GM12873 (cell line): Measurements from ENCODE around the gene CHID1.

Experiments used
- TF ChIP-seq, protein P1 (sequence below): IDR thresholded peaks from 2 replicates; pipeline ENCODE4 v1.5.1; 2012; ENCODE audit warnings: low read depth, mild to moderate bottlenecking, moderate library complexity, low read length, control low read depth; ENCODE audit not compliant: insufficient read depth; ENCODE audit errors: missing control alignments

Gene CHID1

DNA sequence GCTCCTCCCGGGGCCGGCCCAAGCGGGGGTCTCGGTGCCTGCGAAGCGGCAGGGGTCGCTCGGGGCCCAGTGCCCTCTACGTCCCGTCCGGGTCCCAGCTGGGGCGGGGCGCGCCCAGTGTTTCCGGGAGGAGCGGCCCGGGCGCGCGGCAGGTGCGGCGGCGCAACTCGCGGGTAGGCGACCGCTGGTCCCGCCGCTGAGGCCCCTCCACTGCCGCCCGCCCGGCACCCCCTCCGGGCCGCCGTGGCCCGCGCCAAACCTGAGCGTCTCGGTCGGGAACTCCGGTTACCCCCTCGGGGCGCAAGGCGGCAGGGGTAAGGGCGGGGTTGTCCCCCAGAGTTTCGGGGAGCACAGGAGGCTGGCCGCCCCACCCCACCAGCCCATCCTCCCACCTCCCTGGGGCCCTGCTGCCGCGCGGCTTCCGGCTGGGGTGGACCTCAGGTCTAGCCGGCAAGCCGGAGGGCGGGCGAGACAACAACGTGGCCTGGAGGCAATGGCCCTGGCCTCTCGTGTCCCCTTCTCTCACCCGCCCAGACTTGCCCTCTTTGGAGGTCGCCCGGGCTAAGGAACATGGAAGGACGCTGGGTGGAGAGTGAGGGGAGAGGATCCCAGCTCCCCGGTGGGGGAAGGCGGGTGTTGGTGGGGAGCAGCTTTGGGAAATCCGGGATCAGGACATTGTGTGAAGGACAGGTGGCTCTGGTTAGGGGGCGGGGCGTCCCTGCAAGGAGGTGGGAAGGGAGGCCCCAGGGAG, 83.3 kb downstream of the CHID1 start:
- TF ChIP-seq, protein P1, sequence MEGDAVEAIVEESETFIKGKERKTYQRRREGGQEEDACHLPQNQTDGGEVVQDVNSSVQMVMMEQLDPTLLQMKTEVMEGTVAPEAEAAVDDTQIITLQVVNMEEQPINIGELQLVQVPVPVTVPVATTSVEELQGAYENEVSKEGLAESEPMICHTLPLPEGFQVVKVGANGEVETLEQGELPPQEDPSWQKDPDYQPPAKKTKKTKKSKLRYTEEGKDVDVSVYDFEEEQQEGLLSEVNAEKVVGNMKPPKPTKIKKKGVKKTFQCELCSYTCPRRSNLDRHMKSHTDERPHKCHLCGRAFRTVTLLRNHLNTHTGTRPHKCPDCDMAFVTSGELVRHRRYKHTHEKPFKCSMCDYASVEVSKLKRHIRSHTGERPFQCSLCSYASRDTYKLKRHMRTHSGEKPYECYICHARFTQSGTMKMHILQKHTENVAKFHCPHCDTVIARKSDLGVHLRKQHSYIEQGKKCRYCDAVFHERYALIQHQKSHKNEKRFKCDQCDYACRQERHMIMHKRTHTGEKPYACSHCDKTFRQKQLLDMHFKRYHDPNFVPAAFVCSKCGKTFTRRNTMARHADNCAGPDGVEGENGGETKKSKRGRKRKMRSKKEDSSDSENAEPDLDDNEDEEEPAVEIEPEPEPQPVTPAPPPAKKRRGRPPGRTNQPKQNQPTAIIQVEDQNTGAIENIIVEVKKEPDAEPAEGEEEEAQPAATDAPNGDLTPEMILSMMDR, result no peak

DNA sequence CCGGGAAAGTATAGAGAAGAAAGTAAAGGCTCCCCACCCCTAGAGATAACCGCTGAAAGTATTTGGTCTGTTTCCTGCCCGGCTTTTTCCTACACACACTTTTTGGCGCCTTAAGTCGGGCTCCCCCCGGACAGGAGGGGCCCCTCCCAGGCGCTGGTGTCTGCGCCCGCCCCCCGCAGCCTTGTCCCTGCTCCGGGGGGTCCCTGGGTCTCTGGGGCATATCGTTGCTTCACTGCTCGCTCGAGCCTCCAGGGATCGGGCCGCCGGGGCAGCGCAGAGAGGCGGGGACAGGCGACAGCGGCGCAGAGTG, 83.8 kb downstream of the CHID1 start:
- TF ChIP-seq, protein P1, result no peak

DNA sequence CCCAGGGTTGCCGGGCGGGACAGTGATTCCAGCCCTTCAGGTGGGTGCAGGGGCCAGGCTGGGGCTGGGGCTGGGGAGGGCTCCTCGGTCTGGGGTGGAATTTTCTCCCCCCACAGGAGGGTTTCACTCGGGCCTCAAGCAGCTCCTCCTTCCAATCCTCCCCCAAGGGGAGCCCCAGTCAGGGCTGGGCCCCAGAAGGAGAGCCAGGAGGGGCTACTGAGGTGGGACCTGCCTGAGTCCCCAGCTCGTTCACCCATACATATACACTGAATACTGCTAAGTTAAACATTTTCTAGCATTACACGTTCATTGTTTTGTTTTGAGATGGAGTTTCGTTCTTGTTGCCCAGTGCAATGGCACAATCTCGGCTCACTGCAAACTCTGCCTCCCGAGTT, 84.4 kb downstream of the CHID1 start:
- TF ChIP-seq, protein P1, result no peak

DNA sequence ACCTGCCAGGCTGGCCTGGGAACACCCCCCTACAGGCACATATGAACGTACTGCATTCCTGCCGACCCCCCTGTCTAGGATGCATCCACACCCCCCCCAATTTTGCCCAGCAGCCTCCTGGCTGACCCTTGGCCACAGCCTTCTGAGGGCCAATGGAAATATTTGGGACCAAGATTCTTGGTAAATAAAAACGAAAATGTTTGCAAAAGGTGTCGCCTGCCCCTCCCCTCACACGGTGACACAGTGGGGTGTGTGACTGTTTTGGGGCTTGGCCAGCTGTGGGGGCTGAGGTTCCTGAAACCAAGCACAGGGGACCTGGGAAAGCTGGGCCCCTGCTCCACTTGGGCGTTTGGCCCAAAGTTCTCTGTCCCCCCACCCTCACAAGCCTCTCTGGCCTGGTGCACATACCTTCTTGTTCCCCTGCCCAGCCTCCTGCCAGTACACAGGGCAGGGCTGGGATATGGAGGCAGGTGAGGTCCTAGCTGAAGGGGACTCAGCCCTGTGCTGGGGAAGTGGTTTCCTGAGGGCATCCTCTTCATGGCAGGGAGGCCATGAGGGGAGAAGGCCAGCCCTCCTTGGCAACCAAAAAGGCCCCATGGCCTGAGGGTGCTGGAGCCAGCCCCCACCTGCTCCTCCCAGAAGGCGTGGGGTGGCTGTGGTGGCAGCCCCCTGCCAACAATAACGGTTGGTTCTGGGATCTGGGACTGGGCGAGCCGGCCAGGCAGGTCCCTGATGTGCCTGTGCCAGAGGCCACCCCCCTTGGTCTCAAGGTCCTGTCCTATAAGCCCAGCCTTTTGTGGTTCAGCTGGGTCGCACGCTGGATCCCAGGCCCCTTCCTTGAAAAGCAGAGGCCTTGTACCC, 85.0 kb downstream of the CHID1 start:
- TF ChIP-seq, protein P1, result no peak

DNA sequence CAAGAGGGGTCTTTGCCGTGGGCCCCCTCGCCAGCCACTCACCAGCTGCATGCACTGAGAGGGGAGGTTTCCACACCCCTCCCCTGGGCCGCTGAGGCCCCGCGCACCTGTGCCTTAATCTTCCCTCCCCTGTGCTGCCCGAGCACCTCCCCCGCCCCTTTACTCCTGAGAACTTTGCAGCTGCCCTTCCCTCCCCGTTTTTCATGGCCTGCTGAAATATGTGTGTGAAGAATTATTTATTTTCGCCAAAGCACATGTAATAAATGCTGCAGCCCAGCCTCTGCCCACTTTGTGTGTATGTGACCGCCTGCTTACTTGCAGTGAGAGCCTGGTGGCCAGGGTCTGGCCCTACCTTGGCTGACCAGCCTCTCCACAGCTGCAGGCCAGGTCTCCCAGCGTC, 85.7 kb downstream of the CHID1 start:
- TF ChIP-seq, protein P1, result no peak

DNA sequence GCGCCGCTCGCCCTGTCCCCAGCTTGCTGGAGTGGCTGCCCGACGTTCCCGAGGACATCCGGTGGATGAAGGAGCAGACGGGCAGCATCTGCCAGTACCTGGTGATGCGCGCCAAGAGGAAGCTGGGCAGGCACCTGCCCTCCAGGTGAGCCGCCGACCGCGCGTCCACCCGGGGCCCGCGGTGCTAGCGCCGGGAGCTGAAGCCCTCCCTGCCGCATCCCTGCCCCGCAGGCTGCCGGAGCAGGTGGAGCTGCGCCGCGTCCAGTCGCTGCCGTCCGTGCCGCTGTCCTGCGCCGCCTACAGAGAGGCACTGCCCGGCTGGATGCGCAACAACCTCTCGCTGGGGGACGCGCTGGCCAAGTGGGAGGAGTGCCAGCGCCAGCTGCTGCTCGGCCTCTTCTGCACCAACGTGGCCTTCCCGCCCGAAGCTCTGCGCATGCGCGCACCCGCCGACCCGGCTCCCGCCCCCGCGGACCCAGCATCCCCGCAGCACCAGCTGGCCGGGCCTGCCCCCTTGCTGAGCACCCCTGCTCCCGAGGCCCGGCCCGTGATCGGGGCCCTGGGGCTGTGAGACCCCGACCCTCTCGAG, 86.2 kb downstream of the CHID1 start:
- TF ChIP-seq, protein P1, result no peak
